GM12878 (cell line): ENCODE measurements around the gene P3R3URF. TPM values are rescaled to one million over a fixed set of nuclear protein-coding genes. Genes with fewer than 3 reads are reported as not detected.

Experiments used
- ATAC-seq: fragments of 200-7000 bp; cut with Tn5 transposase; 3 replicates; pipeline ENCODE4 v1.9.1; 2020; ENCODE audit warnings: mild to moderate bottlenecking, moderate library complexity
- BruUV-seq: library from RNA; stranded (reverse); fragments of 400-500 nt; replicated peaks from 2 replicates; lab custom pipeline; 2021; lab: Mats Ljungman, UMichigan
- CTCF ChIA-PET: fragments of 300-600 bp; sonication (Branson Sonifier 250); formaldehyde crosslinking; extraction: SDS; loops from one replicate; lab custom pipeline; 2021; ENCODE audit warnings: inconsistent platforms; lab: Yijun Ruan, JAX
- POLR2A ChIA-PET: fragments of 350-600 bp; formaldehyde crosslinking; extraction: SDS; loops from one replicate; lab custom pipeline; 2021; ENCODE audit warnings: inconsistent platforms; lab: Charles Lee
- RAD21 ChIA-PET: fragments of 300-600 bp; sonication (Branson Sonifier 250); formaldehyde crosslinking; loops from one replicate; lab custom pipeline; 2023; ENCODE audit warnings: antibody characterized with exemption; ENCODE audit not compliant: unreplicated experiment; lab: Charles Lee
- SMC1A ChIA-PET: fragments of 300-600 bp; sonication (Branson Sonifier 250); formaldehyde crosslinking; loops from one replicate; lab custom pipeline; 2023; ENCODE audit not compliant: unreplicated experiment, uncharacterized antibody; lab: Charles Lee
- DNase-seq: peaks from one replicate; pipeline ENCODE4 v3.0.0-alpha.2; 2011; ENCODE audit warnings: low read depth, low spot score
- FAIRE-seq: peaks from 3 replicates; lab custom pipeline; 2011; peaks lifted over from hg19 to GRCh38; lab: Jason Lieb, UNC
- H2AFZ ChIP-seq: 2 replicates; pipeline ENCODE4 v1.6.0; 2011; ENCODE audit warnings: low read depth, low read length, control low read depth; ENCODE audit not compliant: control insufficient read depth
- H3K27ac ChIP-seq: 2 replicates; pipeline ENCODE4 v1.5.1; 2011; ENCODE audit warnings: control low read depth; ENCODE audit not compliant: control insufficient read depth, insufficient read depth
- H3K27me3 ChIP-seq, 2 experiments: replicated peaks in 1 of 2; 2 replicates each; pipeline versions ENCODE4 v1.6.0 to v1.6.1; 2011; ENCODE audit warnings: low read length in 1 of 2; ENCODE audit not compliant: control insufficient read depth in 2 of 2, insufficient read depth in 2 of 2
- H3K36me3 ChIP-seq, 2 experiments: 2 replicates each; pipeline ENCODE4 v1.5.1; 2011; ENCODE audit warnings: low read length in 1 of 2; ENCODE audit not compliant: control insufficient read depth in 2 of 2, insufficient read depth in 2 of 2
- H3K4me1 ChIP-seq: 2 replicates; pipeline ENCODE4 v1.6.1; 2011; ENCODE audit warnings: mild to moderate bottlenecking, low read length, moderate library complexity, mixed read lengths; ENCODE audit not compliant: control insufficient read depth, insufficient read depth
- H3K4me2 ChIP-seq: 2 replicates; pipeline ENCODE4 v1.6.0; 2011; ENCODE audit warnings: control low read depth; ENCODE audit not compliant: control insufficient read depth, insufficient read depth
- H3K4me3 ChIP-seq: fragments of 200-600 bp; sonication (generic); 2 replicates; pipeline ENCODE4 v1.5.1; 2016
- H3K79me2 ChIP-seq: 2 replicates; pipeline ENCODE4 v1.6.0; 2011; ENCODE audit warnings: low read length; ENCODE audit not compliant: control insufficient read depth, insufficient read depth
- H3K9ac ChIP-seq: 2 replicates; pipeline ENCODE4 v1.8.0; 2011; ENCODE audit warnings: low read length, control low read depth, mixed read lengths; ENCODE audit not compliant: control insufficient read depth, insufficient read depth
- H3K9me3 ChIP-seq: replicated peaks from 3 replicates; pipeline ENCODE4 v1.5.1; 2011; ENCODE audit warnings: mild to moderate bottlenecking, low read length; ENCODE audit not compliant: control insufficient read depth, insufficient read depth
- H4K20me1 ChIP-seq: 2 replicates; pipeline ENCODE4 v1.6.0; 2011; ENCODE audit not compliant: control insufficient read depth, insufficient read depth
- ATF2 ChIP-seq: IDR thresholded peaks from 2 replicates; pipeline ENCODE4 v1.6.1; 2012; ENCODE audit warnings: low read length, inconsistent platforms
- ETV6 ChIP-seq, 2 experiments: fragments of 450-650 bp in 1 of 2; IDR thresholded peaks in 1 of 2; conservative IDR thresholded peaks in 1 of 2; 2 replicates each; pipeline ENCODE4 v1.6.1; 2014; ENCODE audit warnings: antibody characterized with exemption in 1 of 2, borderline replicate concordance in 1 of 2, low read depth in 1 of 2, mild to moderate bottlenecking in 1 of 2, moderate library complexity in 1 of 2
- IKZF1 ChIP-seq: fragments of 450-650 bp; conservative IDR thresholded peaks from 2 replicates; pipeline ENCODE4 v1.6.1; 2017; ENCODE audit warnings: antibody characterized with exemption, mild to moderate bottlenecking
- MAX ChIP-seq: IDR thresholded peaks from 2 replicates; pipeline ENCODE4 v1.6.1; 2012; ENCODE audit warnings: low read depth, low read length, improper control_type of control experiment
- NBN ChIP-seq: fragments of 450-650 bp; IDR thresholded peaks from 2 replicates; pipeline ENCODE4 v1.6.1; 2016
- SREBF1 ChIP-seq: IDR thresholded peaks from 2 replicates; pipeline ENCODE4 v1.6.1; 2012; ENCODE audit warnings: mild to moderate bottlenecking, low read length
- SUPT20H ChIP-seq: IDR thresholded peaks from 2 replicates; pipeline ENCODE4 v1.6.1; 2011; ENCODE audit warnings: low read depth, mild to moderate bottlenecking, low read length, moderate library complexity, borderline replicate concordance; ENCODE audit not compliant: control insufficient read depth
- WGBS: methylation state at CpG from one replicate; pipeline ENCODE4 v1.1.6; 2016; ENCODE audit warnings: low lambda C conversion rate; ENCODE audit not compliant: insufficient replicate concordance, insufficient coverage; ENCODE audit errors: missing lambda C conversion rate; 5-methylcytosine and 5-hydroxymethylcytosine counted together
- in situ Hi-C: fragments of 300-500 bp; cut with MboI; formaldehyde crosslinking; loops from 9 replicates; pipeline ENCODE4 v1.14.3; 2018; ENCODE audit warnings: mixed read lengths
- intact Hi-C: fragments of 100-400 bp; cut with micrococcal nuclease; formaldehyde crosslinking; loops from one replicate; pipeline ENCODE4 v1.14.2; 2022; ENCODE audit not compliant: unreplicated experiment
- polyA plus RNA-seq, 11 experiments: library from polyadenylated mRNA; depleted of rRNA in 4 of 11; unstranded in 6 of 11; stranded (reverse) in 5 of 11; fragments of >200 nt; fragmentation: Nextera tagmentation in 4 of 11; fragmentation: Illumina TruSeq in 1 of 11; extraction: Ambion mirVana in 4 of 11; extraction: Trizol in 1 of 11; gene quantifications; 1 replicate in 1 of 11; 2 replicates in 10 of 11; pipeline versions ENCODE4 v1.2.1 to v1.2.3, GENCODE V29; 2011 to 2016; ENCODE audit warnings: inconsistent platforms in 2 of 11, missing spikeins in 2 of 11, low read depth in 1 of 11
- total RNA-seq, 4 experiments: library from RNA; depleted of rRNA in 3 of 4; stranded (reverse); fragments of >200 nt in 3 of 4; fragmentation: Illumina TruSeq in 1 of 4; extraction: Trizol in 1 of 4; gene quantifications; 2 replicates each; pipeline versions ENCODE4 v1.2.1 to v1.2.3, GENCODE V29; 2013 to 2021
- TF ChIP-seq, protein P1 (sequence below): fragments of 450-650 bp; IDR thresholded peaks from 2 replicates; pipeline ENCODE4 v1.6.1; 2016; ENCODE audit warnings: mild to moderate bottlenecking, moderate library complexity, borderline replicate concordance
- TF ChIP-seq, protein P2 (sequence below): fragments of 450-650 bp; IDR thresholded peaks from 2 replicates; pipeline ENCODE4 v1.6.1; 2017; ENCODE audit warnings: mild to moderate bottlenecking, low read depth, inconsistent platforms; ENCODE audit not compliant: poor library complexity, severe bottlenecking

P3R3URF gene
- total and polyA plus RNA-seq, 10 of the 15 experiments (the other 5 are each of a cell fraction or from before 2014, with no cell fraction given): not detected

DNA sequence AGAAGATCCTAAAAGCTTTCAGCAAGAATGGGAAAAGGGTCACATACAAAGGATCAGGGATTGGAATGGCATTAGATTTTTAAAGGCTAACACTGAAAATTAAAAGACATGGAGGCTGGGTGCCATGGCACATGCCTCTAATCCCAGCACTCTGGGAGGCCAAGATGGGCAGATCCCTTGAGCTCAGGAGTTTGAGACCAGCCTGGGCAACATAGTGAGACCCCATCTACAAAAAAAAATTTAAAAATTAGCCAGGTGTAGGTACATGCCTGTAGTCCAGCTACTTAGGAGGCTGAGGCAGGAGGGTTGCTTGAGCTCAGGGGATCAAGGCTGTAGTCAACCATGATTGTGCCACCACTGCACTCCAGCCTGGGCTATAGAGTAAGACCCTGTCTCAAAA lies 39.2 kb upstream of the P3R3URF start:
- no peak overlapping the region for H3K4me3 ChIP-seq
- intact Hi-C loops (no loop called here), in situ Hi-C loops (no loop called here)
- DNase-seq (no peak), ATAC-seq (no peak), FAIRE-seq (no peak)
- no peaks in the 10 kb centered on the region for H3K27me3 ChIP-seq
- H3K4me1 ChIP-seq: no peaks in the 10 kb centered on the region
- no peaks in the 10 kb centered on the region for H3K79me2 ChIP-seq
- H3K36me3 ChIP-seq: no peaks in the 10 kb centered on the region
- H2AFZ ChIP-seq: no peak overlapping the region
- no peaks in the 10 kb centered on the region for H3K9me3 ChIP-seq
- RAD21 ChIA-PET: no interaction called here
- no peak overlapping the region for H3K4me2 ChIP-seq
- TF ChIP-seq, protein P1, sequence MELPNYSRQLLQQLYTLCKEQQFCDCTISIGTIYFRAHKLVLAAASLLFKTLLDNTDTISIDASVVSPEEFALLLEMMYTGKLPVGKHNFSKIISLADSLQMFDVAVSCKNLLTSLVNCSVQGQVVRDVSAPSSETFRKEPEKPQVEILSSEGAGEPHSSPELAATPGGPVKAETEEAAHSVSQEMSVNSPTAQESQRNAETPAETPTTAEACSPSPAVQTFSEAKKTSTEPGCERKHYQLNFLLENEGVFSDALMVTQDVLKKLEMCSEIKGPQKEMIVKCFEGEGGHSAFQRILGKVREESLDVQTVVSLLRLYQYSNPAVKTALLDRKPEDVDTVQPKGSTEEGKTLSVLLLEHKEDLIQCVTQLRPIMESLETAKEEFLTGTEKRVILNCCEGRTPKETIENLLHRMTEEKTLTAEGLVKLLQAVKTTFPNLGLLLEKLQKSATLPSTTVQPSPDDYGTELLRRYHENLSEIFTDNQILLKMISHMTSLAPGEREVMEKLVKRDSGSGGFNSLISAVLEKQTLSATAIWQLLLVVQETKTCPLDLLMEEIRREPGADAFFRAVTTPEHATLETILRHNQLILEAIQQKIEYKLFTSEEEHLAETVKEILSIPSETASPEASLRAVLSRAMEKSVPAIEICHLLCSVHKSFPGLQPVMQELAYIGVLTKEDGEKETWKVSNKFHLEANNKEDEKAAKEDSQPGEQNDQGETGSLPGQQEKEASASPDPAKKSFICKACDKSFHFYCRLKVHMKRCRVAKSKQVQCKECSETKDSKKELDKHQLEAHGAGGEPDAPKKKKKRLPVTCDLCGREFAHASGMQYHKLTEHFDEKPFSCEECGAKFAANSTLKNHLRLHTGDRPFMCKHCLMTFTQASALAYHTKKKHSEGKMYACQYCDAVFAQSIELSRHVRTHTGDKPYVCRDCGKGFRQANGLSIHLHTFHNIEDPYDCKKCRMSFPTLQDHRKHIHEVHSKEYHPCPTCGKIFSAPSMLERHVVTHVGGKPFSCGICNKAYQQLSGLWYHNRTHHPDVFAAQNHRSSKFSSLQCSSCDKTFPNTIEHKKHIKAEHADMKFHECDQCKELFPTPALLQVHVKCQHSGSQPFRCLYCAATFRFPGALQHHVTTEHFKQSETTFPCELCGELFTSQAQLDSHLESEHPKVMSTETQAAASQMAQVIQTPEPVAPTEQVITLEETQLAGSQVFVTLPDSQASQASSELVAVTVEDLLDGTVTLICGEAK: no peak
- no TSS peak for BruUV-seq
- no peaks in the 10 kb centered on the region for H4K20me1 ChIP-seq
- POLR2A ChIA-PET: no interaction called here
- no peak overlapping the region for H3K27ac ChIP-seq
- SMC1A ChIA-PET: no interaction called here
- CTCF ChIA-PET: interaction anchor here (0.9 kb wide), 1 partner anchor 8 kb away, joined by 4 read pairs; no protein-coding TSS in a partner anchor
- no peak overlapping the region for H3K9ac ChIP-seq

- ChIA-PET POLR2A (no interaction called here), SMC1A (no interaction called here), RAD21 (no interaction called here), CTCF (no interaction called here)
- DNase-seq (no peak), FAIRE-seq (no peak), ATAC-seq (no peak)
- intact Hi-C loops (no loop called here), in situ Hi-C loops (no loop called here)
- Histone ChIP-seq H4K20me1 (no peaks in the 10 kb centered on the region), H3K4me3 (no peak overlapping the region), H3K4me1 (no peaks in the 10 kb centered on the region), H3K27me3 (no peaks in the 10 kb centered on the region), H3K9ac (no peak overlapping the region), H3K27ac (no peak overlapping the region), H3K36me3 (no peaks in the 10 kb centered on the region), H3K79me2 (no peaks in the 10 kb centered on the region), H3K9me3 (no peaks in the 10 kb centered on the region), H3K4me2 (no peak overlapping the region), H2AFZ (no peak overlapping the region)
- 50% methylated on average over 2 of the region's 2 CpGs for WGBS
- no TSS peak for BruUV-seq
- TF ChIP-seq NBN: no peak
- TF ChIP-seq ATF2: no peak
- TF ChIP-seq, protein P2, sequence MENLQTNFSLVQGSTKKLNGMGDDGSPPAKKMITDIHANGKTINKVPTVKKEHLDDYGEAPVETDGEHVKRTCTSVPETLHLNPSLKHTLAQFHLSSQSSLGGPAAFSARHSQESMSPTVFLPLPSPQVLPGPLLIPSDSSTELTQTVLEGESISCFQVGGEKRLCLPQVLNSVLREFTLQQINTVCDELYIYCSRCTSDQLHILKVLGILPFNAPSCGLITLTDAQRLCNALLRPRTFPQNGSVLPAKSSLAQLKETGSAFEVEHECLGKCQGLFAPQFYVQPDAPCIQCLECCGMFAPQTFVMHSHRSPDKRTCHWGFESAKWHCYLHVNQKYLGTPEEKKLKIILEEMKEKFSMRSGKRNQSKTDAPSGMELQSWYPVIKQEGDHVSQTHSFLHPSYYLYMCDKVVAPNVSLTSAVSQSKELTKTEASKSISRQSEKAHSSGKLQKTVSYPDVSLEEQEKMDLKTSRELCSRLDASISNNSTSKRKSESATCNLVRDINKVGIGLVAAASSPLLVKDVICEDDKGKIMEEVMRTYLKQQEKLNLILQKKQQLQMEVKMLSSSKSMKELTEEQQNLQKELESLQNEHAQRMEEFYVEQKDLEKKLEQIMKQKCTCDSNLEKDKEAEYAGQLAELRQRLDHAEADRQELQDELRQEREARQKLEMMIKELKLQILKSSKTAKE: no peak
- no peak for TF ChIP-seq IKZF1
- no peak for TF ChIP-seq MAX
- TF ChIP-seq ETV6 (conservative IDR thresholded peaks at IDR 0.05 in 1 of 2, IDR thresholded peaks at IDR 0.05 in 1 of 2; ENCODE audit: borderline replicate concordance in 1 of 2, low read depth in 1 of 2): no peak
- no peak for TF ChIP-seq SUPT20H
- TF ChIP-seq SREBF1: no peak
Observed at GRCh38 chr1:46211051-46211450, 34.8 kb upstream of the P3R3URF start.
